OCI-LY7 (cell line): Measurements from ENCODE around the gene RTN4R.

Source experiments
- EZH2phosphoT487 ChIP-seq: fragments of 200-600 bp; sonication (generic); IDR thresholded peaks from 2 replicates; pipeline ENCODE4 v1.6.1; 2018; ENCODE audit warnings: low read depth, borderline replicate concordance, mild to moderate bottlenecking, mixed run types, antibody characterized with exemption, low read length, moderate library complexity, mixed read lengths
- TF ChIP-seq, protein P1 (sequence below): fragments of 200-600 bp; sonication (generic); conservative IDR thresholded peaks from 2 replicates; pipeline ENCODE4 v1.5.1; 2014; ENCODE audit warnings: mild to moderate bottlenecking, antibody characterized with exemption, low read length, moderate library complexity, mixed read lengths

- TF ChIP-seq, protein P1, sequence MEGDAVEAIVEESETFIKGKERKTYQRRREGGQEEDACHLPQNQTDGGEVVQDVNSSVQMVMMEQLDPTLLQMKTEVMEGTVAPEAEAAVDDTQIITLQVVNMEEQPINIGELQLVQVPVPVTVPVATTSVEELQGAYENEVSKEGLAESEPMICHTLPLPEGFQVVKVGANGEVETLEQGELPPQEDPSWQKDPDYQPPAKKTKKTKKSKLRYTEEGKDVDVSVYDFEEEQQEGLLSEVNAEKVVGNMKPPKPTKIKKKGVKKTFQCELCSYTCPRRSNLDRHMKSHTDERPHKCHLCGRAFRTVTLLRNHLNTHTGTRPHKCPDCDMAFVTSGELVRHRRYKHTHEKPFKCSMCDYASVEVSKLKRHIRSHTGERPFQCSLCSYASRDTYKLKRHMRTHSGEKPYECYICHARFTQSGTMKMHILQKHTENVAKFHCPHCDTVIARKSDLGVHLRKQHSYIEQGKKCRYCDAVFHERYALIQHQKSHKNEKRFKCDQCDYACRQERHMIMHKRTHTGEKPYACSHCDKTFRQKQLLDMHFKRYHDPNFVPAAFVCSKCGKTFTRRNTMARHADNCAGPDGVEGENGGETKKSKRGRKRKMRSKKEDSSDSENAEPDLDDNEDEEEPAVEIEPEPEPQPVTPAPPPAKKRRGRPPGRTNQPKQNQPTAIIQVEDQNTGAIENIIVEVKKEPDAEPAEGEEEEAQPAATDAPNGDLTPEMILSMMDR = no peak
- TF ChIP-seq EZH2phosphoT487 = no peak
These were observed 21.1 kb downstream of the RTN4R start for GRCh38 chr22:20247010-20247505.
